Heart left ventricle (tissue), 16 donors: ENCODE data around the gene AFAP1L2. TPM values are rescaled to one million over a fixed set of nuclear protein-coding genes. Genes with fewer than 3 reads are reported as not detected.

ENCODE experiments used
- ATAC-seq, 4 donors: fragments of 200-7000 bp; cut with Tn5 transposase; one replicate each; pipeline ENCODE4 v1.9.1; 2020 to 2022; ENCODE audit warnings: moderate library complexity in 4 of 4, mild to moderate bottlenecking in 3 of 4, moderate number of reproducible peaks in 1 of 4
- DNase-seq, 5 donors: peaks; one replicate each; pipeline ENCODE4 v3.0.0-alpha.2; 2020
- H3K27ac ChIP-seq, 12 donors: fragments of 200-600 bp; sonication (generic) in 4 of 12; one replicate each; pipeline versions ENCODE4 v1.5.0 to v1.8.0; 2016 to 2022; ENCODE audit warnings: mild to moderate bottlenecking in 2 of 12
- H3K27me3 ChIP-seq, 9 donors: fragments of 200-600 bp; sonication (generic) in 2 of 9; one replicate each; pipeline versions ENCODE4 v1.5.1 to v1.8.0; 2016 to 2022; ENCODE audit warnings: mild to moderate bottlenecking in 3 of 9
- H3K36me3 ChIP-seq, 9 donors: fragments of 200-600 bp; sonication (generic) in 2 of 9; one replicate each; pipeline versions ENCODE4 v1.5.0 to v1.8.0; 2018 to 2022; ENCODE audit warnings: mild to moderate bottlenecking in 2 of 9
- H3K4me1 ChIP-seq, 12 donors: fragments of 200-600 bp; sonication (generic) in 4 of 12; one replicate each; pipeline versions ENCODE4 v1.5.0 to v1.8.0; 2016 to 2022; ENCODE audit warnings: mild to moderate bottlenecking in 3 of 12
- H3K4me3 ChIP-seq, 12 donors: fragments of 200-600 bp; sonication (generic) in 4 of 12; one replicate each; pipeline versions ENCODE4 v1.5.0 to v1.8.0; 2017 to 2022; ENCODE audit warnings: mild to moderate bottlenecking in 9 of 12, moderate library complexity in 4 of 12
- H3K9me3 ChIP-seq, 12 donors: fragments of 200-600 bp; sonication (generic) in 4 of 12; one replicate each; pipeline versions ENCODE4 v1.5.0 to v1.8.0; 2016 to 2022; ENCODE audit warnings: mild to moderate bottlenecking in 1 of 12
- CTCF ChIP-seq, 12 donors: fragments of 200-600 bp; sonication (generic) in 4 of 12; IDR thresholded peaks; one replicate each; pipeline versions ENCODE4 v1.5.0 to v1.8.0; 2018 to 2022; ENCODE audit warnings: antibody characterized with exemption in 12 of 12, mild to moderate bottlenecking in 5 of 12
- POLR2A ChIP-seq, 2 donors: fragments of 450-650 bp; IDR thresholded peaks; one replicate each; pipeline ENCODE4 v1.6.1; 2017; ENCODE audit warnings: antibody characterized with exemption in 2 of 2, mild to moderate bottlenecking in 2 of 2, moderate library complexity in 2 of 2
- WGBS, 4 donors: extraction: QIAGEN DNeasy Blood & Tissue Kit in 2 of 4; methylation state at CpG; one replicate each; pipeline versions ENCODE4 v1.1.5 to v1.1.7; 2013 to 2018; 5-methylcytosine and 5-hydroxymethylcytosine counted together
- intact Hi-C, 10 donors: fragments of 100-400 bp; cut with DNase I; formaldehyde crosslinking; loops; one replicate each; pipeline versions ENCODE4 v1.11.1 to v1.14.2; 2022
- polyA plus RNA-seq, 2 donors: library from polyadenylated mRNA; stranded (reverse); fragments of 200-250 nt; gene quantifications; one replicate each; pipeline ENCODE4 v1.2.3, GENCODE V29; 2013
- total RNA-seq, 9 donors: library from RNA; depleted of rRNA in 2 of 9; stranded (reverse); fragments of >200 nt in 2 of 9; fragmentation: NEBNext Ultra II Directional in 3 of 9; extraction: Animal tissue kit (Norgen Biotek cat#: 25700) in 3 of 9; gene quantifications; one replicate each; pipeline versions ENCODE4 v1.1.0 to v1.2.4, GENCODE V29; 2016 to 2023
- donor health status: ischemic (EF 13 %, LVEDD 7.1; RV severe dilation, severe dysfunction).
- donor health status: healthy with polysubstance abuse.
- donor health status: DM: no; HTN: yes; CAD: no.
- donor health status: DM: no; HTN: no; CAD: no.
- donor health status: ischemic (EF 25% LVEDD 6.9; RV normal size, moderate dysfunction).
- donor health status: ischemic (EF 25% LVEDD 5.7; RV mildly dilated, moderate dysfunction).
- donor health status: healthy.
- donor health status: DM: yes; HTN: yes; CAD: no.
- donor health status: ischemic (EF 35%, LVEDD 5.7; RV mildly dilated, moderate dysfunction).
- donor health status: nonischemic (EF 11% LVEDD 7.7; RV severe dilation, severe dysfunction).
- donor health status: DM: yes; HTN: yes; CAD: no.
- donor health status: PGD.
- donor health status: ischemic (EF 29% LVEDD 5.4; RV normal size, mild dysfunction).
- donor health status: nonischemic (EF 23%, LVEDD 6.1; RV moderate dilation, normal function).

AFAP1L2 gene
- total and polyA plus RNA-seq, 11 donors, result 2.8 to 8.2 (median 4.3) TPM

DNA sequence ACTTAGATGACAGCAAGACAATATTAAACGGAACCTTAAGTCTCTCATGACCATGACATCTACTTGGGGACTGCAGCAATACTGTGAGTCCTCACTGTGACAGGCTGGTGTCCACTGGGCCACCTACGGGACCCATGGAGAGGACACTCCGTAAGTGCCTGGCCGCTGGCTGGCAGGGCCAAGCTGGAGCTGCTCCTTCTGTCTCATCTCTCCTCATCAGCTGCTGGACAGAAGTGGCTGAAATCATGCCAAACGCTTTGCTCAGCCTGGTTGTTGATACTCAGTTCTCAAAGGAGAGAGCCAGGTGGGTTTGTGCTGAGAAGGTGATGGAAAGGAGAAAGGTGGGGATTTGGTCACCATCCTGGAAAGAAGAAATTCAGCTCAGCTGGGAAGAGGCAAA is 33.3 kb downstream of the AFAP1L2 start:
- Histone ChIP-seq H3K4me3 (no peak overlapping the region), H3K4me1 (peaks cover 0 to 42% (median 5%) of the 10 kb centered on the region in 12 donors), H3K36me3 (no peaks in the 10 kb centered on the region), H3K9me3 (no peaks in the 10 kb centered on the region), H3K27me3 (no peaks in the 10 kb centered on the region), H3K27ac (no peak overlapping the region)
- 78 to 96% (median 91%) methylated on average over 2 to 5 of the region's 5 CpGs for WGBS, 4 donors
- no peak for TF ChIP-seq POLR2A (IDR thresholded peaks at IDR 0.05)
- no peak for TF ChIP-seq CTCF (IDR thresholded peaks at IDR 0.05)
- no peak for DNase-seq
- intact Hi-C loops, result no loop called here
- no peak for ATAC-seq

- no peak for TF ChIP-seq POLR2A (IDR thresholded peaks at IDR 0.05)
- no peak for TF ChIP-seq CTCF (IDR thresholded peaks at IDR 0.05)
- H3K36me3 ChIP-seq, result no peaks in the 10 kb centered on the region
- WGBS, 4 donors, result 47 to 59% (median 52%) methylated on average over 2 of the region's 2 CpGs
- peaks cover 0 to 42% (median 5%) of the 10 kb centered on the region in 12 donors for H3K4me1 ChIP-seq
- no peak for DNase-seq
- H3K27me3 ChIP-seq, result no peaks in the 10 kb centered on the region
- H3K4me3 ChIP-seq, result no peak overlapping the region
- intact Hi-C loops, result no loop called here
- no peak overlapping the region for H3K27ac ChIP-seq
- ATAC-seq, result no peak
- H3K9me3 ChIP-seq, result no peaks in the 10 kb centered on the region
Measured at GRCh38 chr10:114370199-114370598, 34.1 kb downstream of the AFAP1L2 start.

DNA sequence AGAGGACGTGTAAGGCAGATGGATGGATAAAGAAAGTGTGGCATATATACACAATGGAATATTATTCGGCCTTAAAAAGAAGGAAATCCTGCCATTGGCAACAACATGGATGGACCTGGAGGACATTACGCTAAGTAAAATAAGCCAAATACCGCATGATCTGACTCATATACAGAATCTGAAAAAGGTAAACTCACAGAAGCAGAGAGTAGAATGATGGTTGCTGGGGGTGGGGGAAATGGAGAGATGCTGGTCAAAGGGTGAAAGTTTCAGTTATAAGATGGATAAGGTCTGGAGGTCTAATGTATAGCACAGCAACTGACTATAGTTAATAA is 36.3 kb downstream of the AFAP1L2 start:
- intact Hi-C loops, result no loop called here
- Histone ChIP-seq H3K9me3 (peaks cover 0 to 7% (median 0%) of the 10 kb centered on the region in 12 donors), H3K27ac (peak overlapping the region in 1 of 12 donors; percentile 39), H3K36me3 (no peaks in the 10 kb centered on the region), H3K4me1 (peaks cover 0 to 27% (median 3%) of the 10 kb centered on the region in 12 donors), H3K27me3 (no peaks in the 10 kb centered on the region), H3K4me3 (no peak overlapping the region)
- no peak for DNase-seq
- TF ChIP-seq CTCF (IDR thresholded peaks at IDR 0.05) (no peak), POLR2A (IDR thresholded peaks at IDR 0.05) (no peak)
- WGBS, 4 donors, result 84 to 87% (median 86%) methylated on average over 4 of the region's 4 CpGs
- no peak for ATAC-seq

DNA sequence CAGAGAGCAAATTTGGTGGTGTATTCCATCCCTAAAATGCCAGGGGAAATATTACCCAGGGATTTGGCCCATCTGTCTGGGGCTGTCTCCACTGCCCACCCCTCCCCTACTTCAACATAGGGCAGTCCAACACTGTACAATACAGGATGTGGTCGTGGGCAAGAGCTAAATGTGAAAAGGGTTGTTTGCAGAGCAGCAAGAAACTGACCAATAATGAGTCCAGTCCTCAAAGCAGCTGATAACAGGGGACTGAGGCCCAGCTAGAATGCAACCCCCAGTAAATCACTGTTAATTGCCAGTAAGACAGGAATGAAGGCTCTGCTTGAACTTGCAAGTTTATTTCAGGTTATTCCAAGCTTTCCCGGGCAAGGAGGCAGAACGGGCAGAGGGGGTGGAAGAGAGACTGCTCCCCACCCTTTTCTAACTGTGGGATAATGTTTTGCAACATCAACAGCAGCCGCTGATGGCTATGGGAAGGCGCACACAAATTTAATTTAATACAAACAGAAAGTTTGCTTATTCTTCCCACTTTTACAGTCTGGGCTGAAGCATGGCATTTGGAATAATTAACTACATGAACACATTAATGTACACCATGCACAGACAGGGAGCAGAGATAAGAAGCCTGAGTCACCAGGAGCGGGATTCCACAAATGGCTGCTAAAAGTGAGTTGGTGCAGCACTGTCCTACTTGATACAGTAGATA is 36.8 kb downstream of the AFAP1L2 start:
- peak in 3 of 4 donors; percentile 12 to 37 (median 26) for ATAC-seq
- peak overlapping the region in 6 of 12 donors; percentile 2 to 59 (median 41) for H3K27ac ChIP-seq

More for the DNA sequence above, 36.8 kb downstream of the AFAP1L2 start:
- no peak for DNase-seq
- Histone ChIP-seq H3K27me3 (no peaks in the 10 kb centered on the region), H3K4me1 (peaks cover 0 to 26% (median 3%) of the 10 kb centered on the region in 12 donors), H3K4me3 (no peak overlapping the region), H3K36me3 (no peaks in the 10 kb centered on the region), H3K9me3 (peaks cover 0 to 7% (median 0%) of the 10 kb centered on the region in 12 donors)
- 74 to 82% (median 81%) methylated on average over 6 of the region's 6 CpGs for WGBS, 4 donors
- TF ChIP-seq POLR2A (IDR thresholded peaks at IDR 0.05) (no peak), CTCF (IDR thresholded peaks at IDR 0.05) (no peak)
- intact Hi-C loops, result no loop called here
